Left lobe of liver (tissue), 2 donors: ENCODE measurements around the gene MC1R. TPM values are rescaled to one million over a fixed set of nuclear protein-coding genes. Genes with fewer than 3 reads are reported as not detected.
"Not testable (repeated sequence)": the region's sequence is repeated elsewhere in the genome, so short reads cannot be mapped to it uniquely, and the experiment has no call there.

Experiments
- ATAC-seq: fragments of 200-7000 bp; cut with Tn5 transposase; one replicate; pipeline ENCODE4 v1.9.1; 2020; ENCODE audit warnings: mild to moderate bottlenecking, moderate library complexity
- DNase-seq: peaks from one replicate; pipeline ENCODE4 v3.0.0-alpha.2; 2020; ENCODE audit warnings: low spot score
- total RNA-seq: library from RNA; stranded (reverse); gene quantifications from one replicate; pipeline ENCODE4 v1.2.1, GENCODE V29; 2021
- donor health status: DM: no; HTN: no; CAD: no; lungs with moderate emphysema.
- donor health status: DM: no; HTN: yes; CAD: no.

MC1R gene
- total RNA-seq, 1 donor from 2014 or later = 1.9 TPM

GRCh38 chr16:89957216-89957785 lies 38.6 kb downstream of the MC1R start:
- ATAC-seq = no peak

GRCh38 chr16:89958068-89958467 lies 39.4 kb downstream of the MC1R start:
- no peak for DNase-seq
- peak; percentile 34 for ATAC-seq

More at GRCh38 chr16:89957216-89957785, 38.6 kb downstream of the MC1R start:
- DNase-seq = no peak

GRCh38 chr16:89958596-89958995 lies 39.9 kb downstream of the MC1R start:
- DNase-seq = no peak
- no peak for ATAC-seq

GRCh38 chr16:89960966-89961365 lies 42.3 kb downstream of the MC1R start:
- no peak for DNase-seq
- ATAC-seq = no peak

DNA sequence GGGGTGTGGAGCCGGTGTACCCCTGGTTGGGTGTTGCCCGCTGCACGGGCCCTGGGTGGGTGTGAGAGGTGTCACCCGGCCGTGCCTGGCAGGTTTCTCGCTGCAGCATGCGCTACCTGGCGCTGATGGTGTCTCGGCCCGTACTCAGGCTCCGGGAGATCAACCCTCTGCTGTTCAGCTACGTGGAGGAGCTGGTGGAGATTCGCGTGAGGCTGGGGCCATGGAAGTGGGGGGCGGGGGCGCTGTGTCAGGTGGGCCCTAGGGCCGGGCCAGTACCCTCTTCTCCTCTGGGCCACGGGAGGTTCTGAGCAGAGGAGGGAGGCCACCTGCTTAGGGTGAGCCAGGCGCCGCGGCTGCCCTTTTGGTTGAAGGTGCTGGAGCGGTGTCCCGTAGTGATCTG lies 43.3 kb downstream of the MC1R start:
- ATAC-seq (no peak), DNase-seq (no peak)

DNA sequence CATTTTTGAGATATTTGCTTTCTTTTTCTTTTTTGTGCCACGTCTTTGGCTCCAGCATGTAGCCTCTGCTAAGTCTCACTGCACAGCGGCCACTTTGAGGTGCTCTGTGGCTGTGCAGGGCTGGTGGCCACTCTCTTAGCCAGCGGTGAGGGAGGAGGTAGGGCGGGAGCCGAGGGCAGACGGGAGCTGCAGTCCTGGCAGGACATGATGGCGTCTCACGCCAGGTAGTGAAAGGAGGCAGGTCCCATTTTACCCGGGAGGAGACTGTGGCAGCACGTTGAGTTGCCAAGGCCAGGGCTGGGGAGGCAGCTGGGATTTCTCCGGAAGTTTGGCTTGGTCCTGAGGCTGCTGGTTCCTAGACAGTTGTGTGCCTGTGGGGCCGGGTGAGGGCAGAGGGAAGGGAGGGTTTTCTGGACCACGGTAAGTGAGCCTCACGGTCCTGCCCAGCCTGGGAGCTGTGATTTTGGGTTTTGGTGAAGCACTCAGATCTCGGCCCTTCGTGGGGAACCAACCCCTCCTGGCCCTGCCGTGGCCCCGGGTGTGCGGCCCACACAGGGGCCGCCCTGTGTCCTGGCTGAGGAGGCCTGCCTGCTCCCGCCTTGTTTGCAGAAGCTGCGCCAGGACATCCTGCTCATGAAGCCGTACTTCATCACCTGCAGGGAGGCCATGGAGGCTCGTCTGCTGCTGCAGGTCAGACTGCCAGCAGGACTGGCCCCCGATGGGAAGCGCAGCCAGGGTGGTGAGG lies 44.3 kb downstream of the MC1R start:
- DNase-seq (no peak), ATAC-seq (no peak)

DNA sequence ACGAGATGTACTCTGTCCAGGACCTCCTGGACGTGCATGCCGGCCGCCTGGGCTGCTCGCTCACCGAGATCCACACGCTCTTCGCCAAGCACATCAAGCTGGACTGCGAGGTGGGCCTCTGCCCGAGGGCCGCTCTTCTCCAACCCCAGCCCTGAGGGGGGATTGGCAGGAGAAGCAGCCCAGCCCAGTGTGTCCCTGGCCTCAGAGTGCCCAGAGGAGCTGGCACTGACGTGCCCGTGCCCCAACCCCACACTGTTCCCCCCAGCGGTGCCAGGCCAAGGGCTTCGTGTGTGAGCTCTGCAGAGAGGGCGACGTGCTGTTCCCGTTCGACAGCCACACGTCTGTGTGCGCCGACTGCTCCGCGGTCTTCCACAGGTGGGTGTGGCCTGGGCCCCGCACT lies 45.5 kb downstream of the MC1R start:
- ATAC-seq (no peak), DNase-seq (no peak)

GRCh38 chr16:89965447-89966225 lies 47.0 kb downstream of the MC1R start:
- DNase-seq (no peak), ATAC-seq (no peak)

DNA sequence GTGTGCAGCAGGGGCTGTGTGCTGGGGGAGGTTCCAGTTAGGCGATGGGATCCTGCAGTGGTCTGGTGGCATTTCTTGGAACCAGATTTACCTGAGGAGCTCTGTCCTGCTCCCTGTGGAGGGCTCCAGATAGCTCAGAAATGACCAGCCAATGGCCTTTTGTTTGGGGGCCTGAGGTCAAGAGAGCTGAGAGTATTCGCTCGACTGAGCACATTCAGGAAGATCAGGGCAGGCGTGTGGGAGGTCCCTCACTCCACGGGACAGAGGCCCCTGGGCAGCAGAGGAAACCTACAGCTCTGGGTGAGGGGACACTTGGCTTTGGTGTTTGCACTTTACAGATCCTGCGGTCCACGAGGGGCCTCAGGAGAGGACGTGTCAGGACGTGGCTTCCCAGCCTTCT lies 48.1 kb downstream of the MC1R start:
- ATAC-seq (no peak), DNase-seq (no peak)

DNA sequence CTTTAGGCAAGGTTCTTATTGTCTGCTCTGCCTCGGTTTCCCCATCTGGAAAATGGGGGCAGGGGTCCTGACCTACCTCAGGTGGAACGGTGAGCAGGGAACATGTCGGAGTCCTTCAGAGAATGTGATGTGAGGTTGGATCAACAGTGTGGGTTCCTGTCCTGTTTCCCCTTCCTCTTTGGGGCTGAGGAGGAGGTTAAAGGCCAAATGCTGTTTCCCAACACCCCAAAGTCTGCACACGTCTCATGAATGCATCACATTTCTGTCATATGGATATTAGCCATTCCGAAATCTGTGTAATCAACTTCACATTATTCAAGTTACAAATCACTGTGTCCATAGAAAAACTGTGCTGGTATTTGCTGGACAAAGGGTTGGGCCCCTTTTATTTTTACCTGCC lies 48.8 kb downstream of the MC1R start:
- not testable (repeated sequence) for ATAC-seq, DNase-seq

DNA sequence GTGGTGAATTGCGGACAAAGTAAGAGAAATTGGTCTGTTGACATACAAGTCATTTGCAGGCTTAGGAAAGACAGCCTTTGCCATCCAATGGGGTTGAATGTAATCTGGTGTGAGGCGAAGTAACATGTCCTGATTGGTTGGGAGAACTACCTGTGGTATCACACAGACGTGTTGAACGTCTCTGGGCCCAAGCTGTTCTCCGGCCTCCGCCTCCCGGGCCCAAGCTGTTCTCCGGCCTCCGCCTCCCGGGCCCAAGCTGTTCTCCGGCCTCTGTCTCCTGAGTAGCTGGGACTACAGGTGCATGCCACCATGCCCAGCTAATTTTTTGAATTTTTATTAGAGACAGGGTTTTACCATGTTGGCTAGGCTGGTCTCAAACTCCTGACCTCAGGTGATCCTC lies 49.4 kb downstream of the MC1R start:
- not testable (repeated sequence) for DNase-seq, ATAC-seq

DNA sequence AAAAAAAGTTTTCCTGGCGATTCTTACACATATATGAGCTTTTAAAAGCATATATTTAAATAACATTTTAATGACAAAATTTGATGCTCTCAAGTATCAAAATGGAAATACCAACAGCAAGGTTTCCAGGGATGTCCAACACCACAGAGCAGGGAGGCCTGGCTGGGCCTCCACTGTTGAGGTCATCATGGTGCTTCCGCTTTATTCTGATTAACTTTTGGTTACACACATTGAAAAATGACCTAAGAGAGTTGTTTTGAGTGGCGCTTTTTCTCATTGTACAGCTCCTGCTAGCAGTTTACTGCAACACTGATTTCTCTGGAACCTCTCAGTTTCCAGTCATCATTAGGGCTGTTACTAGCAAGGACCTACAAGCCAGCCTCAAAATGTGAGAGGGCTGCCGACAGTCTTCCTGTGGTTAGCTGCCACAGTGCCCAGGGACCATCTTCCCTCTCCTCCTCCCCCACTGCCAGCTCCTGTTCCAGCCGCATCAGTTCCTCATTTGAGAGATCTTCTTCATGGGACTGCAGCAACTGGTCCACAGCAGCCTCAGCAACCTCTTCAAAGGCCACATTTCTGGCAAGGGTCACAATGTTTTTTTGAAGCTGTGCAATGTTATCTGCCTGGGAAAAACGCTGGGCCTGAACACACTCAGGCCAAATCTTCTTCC lies 51.2 kb downstream of the MC1R start:
- ATAC-seq (no peak), DNase-seq (no peak)

Other genes with a start within 250 kb of the MC1R start
- gene CDK10, start 232.2 kb upstream of the MC1R start, total RNA-seq = 69.1 TPM
- 13.8 TPM for gene SPATA2L, start 217.2 kb upstream of the MC1R start, total RNA-seq
- gene VPS9D1, start 198.0 kb upstream of the MC1R start, total RNA-seq = 15.0 TPM
- 13.2 TPM for gene ZNF276, start 197.3 kb upstream of the MC1R start, total RNA-seq
- gene FANCA, start 102.2 kb upstream of the MC1R start, total RNA-seq = 6.4 TPM
- 8.7 TPM for gene SPIRE2, start 90.4 kb upstream of the MC1R start, total RNA-seq
- gene TCF25, start 45.3 kb upstream of the MC1R start, total RNA-seq = 83.8 TPM
- 0.40 TPM for gene TUBB3, start 4.5 kb downstream of the MC1R start, total RNA-seq
- gene DEF8, start 29.9 kb downstream of the MC1R start, total RNA-seq = 29.2 TPM
- 3.3 TPM for gene DBNDD1, start 100.6 kb downstream of the MC1R start, total RNA-seq
- gene PRDM7, start 158.5 kb downstream of the MC1R start, total RNA-seq = not detected